OCI-LY1 (cell line): ENCODE data around the gene PKIB.

Experiments used
- EZH2 ChIP-seq: fragments of 200-600 bp; sonication (generic), shearing (Covaris generic); IDR thresholded peaks from 2 replicates; pipeline ENCODE4 v1.8.0; 2017; ENCODE audit warnings: borderline replicate concordance, mixed run types, mild to moderate bottlenecking, antibody characterized with exemption, low read length, moderate library complexity, mixed read lengths
- TF ChIP-seq, protein P1 (sequence below): fragments of 200-600 bp; sonication (generic), shearing (Covaris generic); IDR thresholded peaks from 2 replicates; pipeline ENCODE4 v1.5.1; 2017; ENCODE audit warnings: mild to moderate bottlenecking, antibody characterized with exemption, low read length, moderate library complexity, mixed read lengths

DNA sequence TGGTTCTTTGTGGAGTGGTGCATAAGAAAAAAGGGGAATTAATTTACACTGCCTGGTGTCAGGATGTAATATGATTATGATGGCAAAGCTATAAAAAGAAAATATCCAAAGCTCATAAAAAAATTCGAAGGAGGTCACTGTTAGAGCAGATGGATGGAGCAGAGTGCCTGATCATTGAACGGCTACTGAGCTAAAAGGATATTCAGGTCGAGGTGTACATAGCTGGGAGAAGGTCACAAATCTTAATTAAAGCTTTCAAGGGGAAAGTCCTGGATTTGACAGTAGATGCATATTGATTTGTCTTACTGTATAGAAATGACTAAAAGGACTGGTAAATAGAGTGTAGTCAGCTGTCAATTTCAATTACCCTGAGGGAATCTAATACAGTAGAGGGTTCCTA is 84.4 kb downstream of the PKIB start:
- no peak for TF ChIP-seq EZH2
- TF ChIP-seq, protein P1, sequence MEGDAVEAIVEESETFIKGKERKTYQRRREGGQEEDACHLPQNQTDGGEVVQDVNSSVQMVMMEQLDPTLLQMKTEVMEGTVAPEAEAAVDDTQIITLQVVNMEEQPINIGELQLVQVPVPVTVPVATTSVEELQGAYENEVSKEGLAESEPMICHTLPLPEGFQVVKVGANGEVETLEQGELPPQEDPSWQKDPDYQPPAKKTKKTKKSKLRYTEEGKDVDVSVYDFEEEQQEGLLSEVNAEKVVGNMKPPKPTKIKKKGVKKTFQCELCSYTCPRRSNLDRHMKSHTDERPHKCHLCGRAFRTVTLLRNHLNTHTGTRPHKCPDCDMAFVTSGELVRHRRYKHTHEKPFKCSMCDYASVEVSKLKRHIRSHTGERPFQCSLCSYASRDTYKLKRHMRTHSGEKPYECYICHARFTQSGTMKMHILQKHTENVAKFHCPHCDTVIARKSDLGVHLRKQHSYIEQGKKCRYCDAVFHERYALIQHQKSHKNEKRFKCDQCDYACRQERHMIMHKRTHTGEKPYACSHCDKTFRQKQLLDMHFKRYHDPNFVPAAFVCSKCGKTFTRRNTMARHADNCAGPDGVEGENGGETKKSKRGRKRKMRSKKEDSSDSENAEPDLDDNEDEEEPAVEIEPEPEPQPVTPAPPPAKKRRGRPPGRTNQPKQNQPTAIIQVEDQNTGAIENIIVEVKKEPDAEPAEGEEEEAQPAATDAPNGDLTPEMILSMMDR, result no peak
